IPS DF 4.7 (cell line): Measurements from ENCODE around the gene ARPC1A.
"Not testable (repeated sequence)": the region's sequence is repeated elsewhere in the genome, so short reads cannot be mapped to it uniquely, and the experiment has no call there.

Experiments
- DNase-seq: peaks from one replicate; pipeline ENCODE4 v3.0.0-alpha.2; 2013; ENCODE audit warnings: low spot score; ENCODE audit errors: extremely low read depth

ARPC1A gene

GRCh38 chr7:99320371-99320770 lies 5.3 kb upstream of the ARPC1A start:
- DNase-seq: no peak

GRCh38 chr7:99322659-99323058 lies 3.0 kb upstream of the ARPC1A start:
- not testable (repeated sequence) for DNase-seq

- DNase-seq: no peak
These were observed 1.1 kb upstream of the ARPC1A start for GRCh38 chr7:99324559-99324958.

DNA sequence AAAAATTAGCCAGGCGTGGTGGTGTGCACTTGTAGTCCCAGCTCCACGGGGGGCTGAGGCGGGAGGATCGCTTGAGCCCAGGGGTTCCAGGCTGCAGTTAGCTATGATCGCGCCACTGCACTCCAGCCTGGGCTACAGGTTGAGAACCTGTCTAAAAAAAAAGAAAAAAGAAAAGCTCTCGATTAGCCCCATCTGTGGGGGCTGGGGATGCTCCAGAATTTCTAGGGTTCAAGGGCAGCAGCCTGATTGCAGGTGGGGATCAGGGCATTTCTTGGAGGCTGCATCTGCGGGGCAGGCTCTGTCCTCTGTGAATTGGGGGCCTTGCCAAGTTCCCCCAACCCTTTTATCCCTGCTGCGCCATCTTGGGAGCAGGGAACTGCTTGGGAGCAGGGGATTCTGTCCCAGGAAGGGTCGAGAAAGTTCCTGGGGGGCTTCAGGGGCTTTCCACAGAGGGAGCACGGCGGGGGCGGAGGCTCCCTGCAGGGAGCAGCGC lies 651 bp upstream of the ARPC1A start:
- no peak for DNase-seq

DNA sequence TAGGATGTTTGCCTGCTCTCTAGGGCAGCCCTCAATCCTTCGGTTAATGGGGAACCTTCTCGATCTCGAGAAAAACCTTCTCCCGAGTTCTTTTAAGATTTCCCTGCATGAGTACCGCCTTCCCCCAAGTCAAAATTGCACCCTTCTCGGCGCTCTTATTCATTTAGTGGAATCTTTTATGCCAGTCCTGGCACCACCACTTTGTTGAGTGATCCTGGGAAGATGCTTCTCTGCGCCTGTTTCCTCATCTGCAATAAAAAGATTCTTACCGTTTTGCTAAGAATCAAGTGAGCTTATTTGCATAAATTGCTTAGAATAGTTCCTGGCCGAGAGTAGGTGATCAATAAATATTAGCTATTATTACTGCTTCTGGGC lies 697 bp downstream of the ARPC1A start:
- DNase-seq: no peak

DNA sequence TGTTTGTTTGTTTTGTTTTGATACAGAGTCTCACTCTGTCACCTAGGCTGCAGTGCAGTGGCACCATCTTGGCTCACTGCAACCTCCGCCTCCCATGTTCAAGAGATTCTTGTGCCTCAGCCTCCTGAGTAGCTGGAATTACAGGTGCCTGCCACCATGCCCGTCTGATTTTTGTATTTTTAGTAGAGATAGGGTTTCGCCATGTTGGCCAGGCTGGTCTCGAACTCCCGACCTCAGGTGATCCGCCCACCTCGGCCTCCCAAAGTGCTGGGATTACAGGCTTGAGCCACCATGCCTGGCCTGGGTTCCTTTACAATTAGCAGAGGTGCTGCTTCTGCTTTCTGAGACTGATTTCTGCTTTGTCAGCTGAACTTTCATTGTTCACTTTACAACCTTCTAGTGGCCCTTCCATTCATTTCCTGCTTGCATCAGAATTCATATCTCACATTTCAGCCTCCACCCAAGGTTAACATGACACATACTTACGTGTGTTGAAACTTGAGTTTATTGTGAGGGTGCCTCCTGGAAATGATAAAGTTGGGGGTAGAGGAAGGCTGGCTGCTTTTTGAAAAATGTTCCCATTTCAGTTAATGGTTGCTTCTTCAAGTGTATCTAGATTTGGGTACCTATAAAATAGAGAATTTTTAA lies 4.7 kb downstream of the ARPC1A start:
- DNase-seq: not testable (repeated sequence)

DNA sequence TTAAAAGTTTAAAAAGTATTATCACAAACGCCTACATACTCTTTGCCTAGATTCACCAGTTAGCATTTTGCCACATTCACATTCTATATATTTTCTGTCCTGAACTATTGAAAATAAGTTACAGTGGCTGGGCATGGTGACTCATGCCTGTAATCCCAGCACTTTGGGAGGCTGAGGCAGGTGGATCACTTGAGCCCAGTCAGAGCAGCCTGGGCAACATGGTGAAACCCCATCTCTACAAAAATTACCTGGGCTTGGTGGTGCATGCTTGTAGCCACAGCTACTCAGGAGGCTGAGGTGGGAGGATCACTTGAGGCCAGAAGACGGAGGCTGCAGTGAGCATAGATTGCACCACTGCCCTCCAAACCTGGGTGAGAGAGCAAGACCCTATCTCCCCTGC lies 5.3 kb downstream of the ARPC1A start:
- DNase-seq: no peak

- no peak for DNase-seq
These were observed 13.9 kb downstream of the ARPC1A start for GRCh38 chr7:99339595-99339994.

GRCh38 chr7:99340659-99341058 lies 15.0 kb downstream of the ARPC1A start:
- DNase-seq: no peak

DNA sequence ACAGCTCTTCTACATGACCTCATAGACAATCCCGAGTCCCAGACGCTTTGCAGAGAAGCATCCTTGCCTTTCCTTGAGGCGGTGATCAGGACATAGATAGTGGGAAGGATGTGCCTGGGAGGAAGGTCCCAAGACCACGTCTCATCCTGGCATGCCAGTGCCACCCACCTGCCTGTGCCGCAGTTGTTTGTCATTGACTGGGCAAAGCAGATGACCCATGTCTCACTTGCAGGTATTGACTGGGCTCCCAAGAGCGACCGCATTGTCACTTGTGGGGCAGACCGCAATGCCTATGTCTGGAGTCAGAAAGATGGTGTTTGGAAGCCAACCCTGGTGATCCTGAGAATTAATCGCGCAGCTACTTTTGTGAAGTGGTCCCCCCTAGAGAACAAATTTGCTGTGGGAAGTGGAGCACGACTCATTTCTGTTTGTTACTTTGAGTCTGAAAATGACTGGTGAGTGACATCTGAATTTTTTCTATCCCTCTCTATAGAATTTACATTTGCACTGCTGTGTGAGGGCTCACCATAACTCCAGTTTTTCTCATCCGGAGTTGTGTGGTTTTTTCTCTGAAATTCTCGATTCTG lies 18.5 kb downstream of the ARPC1A start:
- DNase-seq: no peak

- DNase-seq: not testable (repeated sequence)
These were observed 24.9 kb downstream of the ARPC1A start for GRCh38 chr7:99350641-99351040.

- no peak for DNase-seq
These were observed 26.5 kb downstream of the ARPC1A start for GRCh38 chr7:99352247-99352646.

GRCh38 chr7:99355098-99355497 lies 29.4 kb downstream of the ARPC1A start:
- DNase-seq: no peak

DNA sequence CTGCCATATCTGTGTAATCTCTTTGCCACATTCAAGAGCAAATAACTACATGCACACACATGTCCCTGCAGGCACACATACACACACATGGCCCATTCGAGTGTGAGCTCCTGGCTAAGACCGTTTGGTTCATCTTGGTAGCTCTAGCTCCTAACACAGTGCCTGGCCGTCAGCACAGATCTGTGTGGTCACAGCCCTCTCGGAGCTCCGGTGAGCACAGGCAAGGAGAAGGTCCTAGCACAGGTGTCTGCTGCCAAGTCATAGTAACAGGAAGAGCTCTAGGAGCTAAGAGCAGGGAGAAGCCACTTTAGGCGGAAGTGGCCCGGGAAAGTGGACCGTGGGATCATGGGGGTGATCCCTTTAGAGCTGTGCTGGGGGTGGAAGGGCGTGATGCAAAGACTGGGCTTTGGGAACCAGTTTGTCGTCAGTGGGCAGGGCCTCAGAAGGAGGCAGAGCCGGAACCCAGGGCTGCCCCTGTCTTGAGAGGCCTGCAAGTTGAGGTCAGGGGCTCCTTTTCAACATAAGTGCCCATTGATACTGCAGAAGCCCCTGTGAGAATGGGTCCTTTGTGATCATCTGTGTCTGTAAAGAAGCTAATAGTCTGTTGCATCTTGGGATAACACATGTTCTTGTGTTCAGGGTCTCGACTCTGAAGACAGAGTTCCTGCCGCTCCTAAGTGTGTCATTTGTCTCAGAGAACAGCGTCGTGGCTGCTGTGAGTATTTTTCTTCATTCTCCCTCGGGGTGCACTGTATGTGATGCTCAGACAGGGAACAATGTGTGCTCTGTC lies 32.2 kb downstream of the ARPC1A start:
- no peak for DNase-seq

DNA sequence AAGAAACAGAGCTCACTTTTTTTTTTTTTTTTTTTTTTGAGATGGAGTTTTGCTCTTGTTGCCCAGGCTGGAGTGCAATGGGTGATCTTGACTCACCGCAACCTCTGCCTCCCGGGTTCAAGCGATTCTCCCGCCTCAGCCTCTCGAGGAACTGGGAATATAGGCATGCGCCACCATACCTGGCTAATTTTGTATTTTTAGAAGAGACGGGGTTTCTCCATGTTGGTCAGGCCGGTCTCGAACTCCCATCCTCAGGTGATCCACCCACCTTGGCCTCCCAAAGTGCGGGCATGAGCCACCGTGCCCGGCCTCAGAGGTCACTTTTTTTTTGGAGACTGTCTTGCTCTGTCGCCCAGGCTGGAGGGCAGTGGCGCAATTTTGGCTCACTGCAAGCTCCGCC lies 32.8 kb downstream of the ARPC1A start:
- not testable (repeated sequence) for DNase-seq

DNA sequence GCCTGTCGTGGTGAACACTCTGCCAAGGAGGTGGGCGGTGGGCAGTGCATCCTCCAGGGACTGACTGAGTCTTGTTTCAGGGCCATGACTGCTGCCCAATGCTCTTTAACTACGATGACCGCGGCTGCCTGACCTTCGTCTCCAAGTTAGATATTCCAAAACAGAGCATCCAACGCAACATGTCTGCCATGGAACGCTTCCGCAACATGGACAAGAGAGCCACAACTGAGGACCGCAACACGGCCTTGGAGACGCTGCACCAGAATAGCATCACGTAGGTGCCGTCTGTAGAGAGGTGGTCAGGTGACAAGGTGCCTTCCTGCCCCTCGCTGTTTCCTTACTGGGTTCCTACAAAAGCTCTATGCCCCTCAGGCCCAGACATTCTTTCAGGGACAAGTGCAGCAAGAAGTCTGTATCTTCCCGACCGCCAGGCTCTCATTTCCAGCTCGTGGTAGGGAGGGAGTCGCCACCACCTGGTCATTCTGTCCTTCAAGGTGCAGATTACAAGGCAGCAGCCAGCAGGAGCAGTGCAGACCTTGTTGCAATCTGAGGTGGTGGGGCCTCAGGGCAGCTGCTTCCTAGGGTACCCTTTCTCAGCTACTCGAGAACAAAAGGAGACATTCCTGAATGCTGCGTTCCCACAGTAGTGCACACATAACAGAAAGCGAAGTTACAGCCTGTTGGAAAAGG lies 33.9 kb downstream of the ARPC1A start:
- no peak for DNase-seq

GRCh38 chr7:99362801-99363200 lies 37.1 kb downstream of the ARPC1A start:
- no peak for DNase-seq

DNA sequence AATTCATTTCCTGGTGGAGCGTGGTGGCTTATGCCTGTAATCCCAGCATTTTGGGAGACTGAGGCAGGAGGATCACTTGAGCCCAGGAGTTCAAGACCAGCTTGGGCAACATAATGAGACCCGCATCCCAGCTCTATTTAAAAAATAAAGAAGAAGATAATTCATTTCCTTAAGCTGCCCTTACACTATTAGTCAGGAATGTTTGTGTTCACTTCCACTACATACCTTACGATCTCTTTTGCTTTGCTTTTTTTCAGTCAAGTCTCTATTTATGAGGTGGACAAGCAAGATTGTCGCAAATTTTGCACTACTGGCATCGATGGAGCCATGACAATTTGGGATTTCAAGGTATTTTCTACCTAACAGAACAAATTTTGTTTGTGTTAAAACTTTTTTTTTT lies 37.6 kb downstream of the ARPC1A start:
- no peak for DNase-seq

DNA sequence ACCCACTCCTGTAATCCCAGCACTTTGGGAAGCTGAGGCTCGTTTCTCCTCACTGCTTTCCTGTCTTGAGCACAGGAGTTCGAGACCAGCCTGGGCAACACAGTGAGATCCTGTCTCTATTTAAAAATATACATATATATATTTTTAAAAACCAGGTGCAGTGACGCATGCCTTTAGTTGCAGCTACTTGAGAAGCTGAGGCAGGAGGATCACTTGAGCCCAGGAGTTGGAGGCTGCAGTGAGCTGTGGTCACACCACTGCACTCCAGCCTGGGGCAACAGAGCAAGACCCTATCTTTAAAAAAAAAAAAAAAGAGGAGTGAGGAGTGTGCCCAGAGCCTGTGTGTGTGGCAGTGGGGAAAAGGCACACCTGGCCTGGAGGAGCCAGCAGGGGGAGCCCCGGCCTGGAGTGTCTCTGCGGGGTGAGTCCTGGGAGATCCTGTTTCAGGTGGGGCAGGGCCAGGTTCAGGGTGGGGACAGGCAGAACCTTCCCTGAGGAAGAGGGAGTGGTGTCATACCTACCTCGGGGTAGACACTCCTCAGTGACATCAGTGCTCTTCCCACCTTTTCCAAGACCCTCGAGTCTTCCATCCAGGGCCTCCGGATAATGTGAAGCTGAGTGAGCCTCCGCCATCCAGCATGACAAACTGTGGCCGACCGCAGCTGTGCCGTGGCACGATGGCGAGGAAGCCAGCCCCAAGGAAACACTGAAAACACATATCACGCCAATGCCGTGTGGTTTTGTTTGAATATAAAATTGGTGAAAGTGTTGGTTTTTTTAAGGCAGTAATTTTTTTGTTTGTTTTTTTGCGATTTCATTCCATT lies 39.8 kb downstream of the ARPC1A start:
- DNase-seq: no peak

- no peak for DNase-seq
These were observed 40.9 kb downstream of the ARPC1A start for GRCh38 chr7:99366646-99367045.

DNA sequence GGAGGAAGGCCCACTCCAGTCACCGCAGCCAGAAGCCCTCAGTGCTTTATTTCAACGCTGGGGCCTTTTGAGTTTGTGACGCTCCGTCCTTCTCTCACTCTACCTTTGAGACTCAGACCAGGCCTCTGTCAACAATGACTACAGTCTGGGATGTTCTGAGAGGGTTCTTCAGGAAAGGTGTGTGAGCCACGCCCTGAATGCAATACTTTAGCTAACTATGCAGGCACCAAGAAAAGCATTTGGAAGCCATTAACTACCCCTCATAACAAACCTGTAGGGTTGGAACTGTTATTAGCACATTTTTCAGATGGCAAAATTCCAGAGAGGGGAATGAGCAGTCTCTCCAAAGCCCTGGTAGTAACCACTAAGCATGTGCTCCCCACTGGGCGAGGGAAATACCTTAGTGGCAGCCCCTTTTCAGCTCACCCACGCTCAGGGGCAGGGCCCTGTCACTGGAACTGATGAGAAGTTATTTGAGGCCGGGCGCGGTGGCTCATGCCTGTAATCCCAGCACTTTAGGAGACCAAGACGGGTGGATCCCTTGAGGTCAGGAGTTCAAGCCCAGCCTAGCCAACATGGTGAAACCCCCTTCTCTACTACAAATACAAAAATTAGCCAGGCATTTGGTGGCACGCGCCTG lies 43.2 kb downstream of the ARPC1A start:
- no peak for DNase-seq
